DOHH2 (cell line): ENCODE results near the gene SPCS2.
A peak's percentile ranks its signal among the peaks of the same experiment; 100 is the strongest.

Experiments
- H3F3A ChIP-seq: fragments of 200-600 bp; sonication (generic), shearing (Covaris generic); 2 replicates; pipeline ENCODE4 v1.6.0; 2016; ENCODE audit warnings: antibody characterized with exemption, mild to moderate bottlenecking; ENCODE audit not compliant: control insufficient read depth, insufficient read depth
- H3K27ac ChIP-seq: fragments of 200-600 bp; sonication (generic); 2 replicates; pipeline ENCODE4 v1.5.1; 2014; ENCODE audit warnings: low read depth, mild to moderate bottlenecking, low read length, moderate library complexity
- H3K27me3 ChIP-seq: fragments of 200-600 bp; sonication (generic); 2 replicates; pipeline ENCODE4 v1.6.1; 2014; ENCODE audit warnings: mild to moderate bottlenecking, low read length, mixed read lengths; ENCODE audit not compliant: control insufficient read depth
- H3K36me3 ChIP-seq: fragments of 200-600 bp; sonication (generic); 2 replicates; pipeline ENCODE4 v1.6.1; 2014; ENCODE audit warnings: mild to moderate bottlenecking, low read length, moderate library complexity, mixed read lengths; ENCODE audit not compliant: control insufficient read depth
- H3K4me1 ChIP-seq: fragments of 200-600 bp; sonication (generic); 2 replicates; pipeline ENCODE4 v1.6.1; 2014; ENCODE audit warnings: mild to moderate bottlenecking, low read length, mixed read lengths; ENCODE audit not compliant: control insufficient read depth
- H3K4me2 ChIP-seq: fragments of 200-600 bp; sonication (generic); 2 replicates; pipeline ENCODE4 v1.6.0; 2014; ENCODE audit warnings: mild to moderate bottlenecking, low read length, moderate library complexity
- H3K4me3 ChIP-seq: fragments of 200-600 bp; sonication (generic); 2 replicates; pipeline ENCODE4 v1.5.1; 2014; ENCODE audit warnings: mild to moderate bottlenecking, low read length, mixed read lengths
- H3K79me2 ChIP-seq: fragments of 200-600 bp; sonication (generic); 2 replicates; pipeline ENCODE4 v1.6.1; 2014; ENCODE audit warnings: mild to moderate bottlenecking, low read length, mixed read lengths; ENCODE audit not compliant: control insufficient read depth
- H3K9me2 ChIP-seq: fragments of 200-600 bp; sonication (generic); replicated peaks from 2 replicates; pipeline ENCODE4 v1.6.1; 2014; ENCODE audit warnings: mild to moderate bottlenecking, low read length, mixed read lengths; ENCODE audit not compliant: control insufficient read depth
- H3K9me3 ChIP-seq: fragments of 200-600 bp; sonication (generic); 2 replicates; pipeline ENCODE4 v1.6.1; 2014; ENCODE audit warnings: antibody characterized with exemption, low read length, mixed read lengths; ENCODE audit not compliant: control insufficient read depth, insufficient read depth
- H4K20me1 ChIP-seq: fragments of 200-600 bp; sonication (generic); 2 replicates; pipeline ENCODE4 v1.6.0; 2014; ENCODE audit warnings: low read depth, mild to moderate bottlenecking, antibody characterized with exemption, low read length, moderate library complexity; ENCODE audit not compliant: control insufficient read depth, insufficient read depth
- EZH2phosphoT487 ChIP-seq: fragments of 200-600 bp; sonication (generic); IDR thresholded peaks from 2 replicates; pipeline ENCODE4 v1.6.1; 2017; ENCODE audit warnings: borderline replicate concordance, mild to moderate bottlenecking, antibody characterized with exemption, low read length, moderate library complexity, mixed read lengths
- TF ChIP-seq, protein P1 (sequence below): fragments of 200-600 bp; sonication (generic); IDR thresholded peaks from one replicate; pipeline ENCODE4 v1.5.1; 2014; ENCODE audit warnings: antibody characterized with exemption, mild to moderate bottlenecking, low read depth, low read length; ENCODE audit not compliant: poor library complexity, severe bottlenecking

The SPCS2 gene

DNA sequence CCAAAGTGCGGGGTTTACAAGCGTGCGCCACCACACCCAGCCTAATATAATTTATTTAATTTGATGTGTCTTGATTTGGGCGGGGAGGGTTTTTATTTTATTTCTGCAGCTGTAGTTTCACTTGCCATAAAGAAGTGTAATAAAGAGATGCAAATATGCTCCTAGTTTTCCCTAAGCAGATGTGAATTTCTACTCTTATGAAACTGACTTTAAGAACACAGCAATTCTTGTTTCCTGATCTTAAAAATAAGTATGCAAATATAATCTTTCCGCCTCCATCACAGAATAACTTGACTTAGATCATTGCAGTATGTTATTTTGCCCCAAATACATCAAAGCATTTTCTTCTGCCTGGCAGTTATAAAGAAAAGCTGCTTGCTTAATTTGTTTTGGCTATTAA lies 4.4 kb downstream of the SPCS2 start:
- H4K20me1 ChIP-seq: peaks cover 53% of the 10 kb centered on the region
- H3K9me3 ChIP-seq: no peaks in the 10 kb centered on the region
- peaks cover 78% of the 10 kb centered on the region for H3K36me3 ChIP-seq
- no peaks in the 10 kb centered on the region for H3K27me3 ChIP-seq
- TF ChIP-seq, protein P1, sequence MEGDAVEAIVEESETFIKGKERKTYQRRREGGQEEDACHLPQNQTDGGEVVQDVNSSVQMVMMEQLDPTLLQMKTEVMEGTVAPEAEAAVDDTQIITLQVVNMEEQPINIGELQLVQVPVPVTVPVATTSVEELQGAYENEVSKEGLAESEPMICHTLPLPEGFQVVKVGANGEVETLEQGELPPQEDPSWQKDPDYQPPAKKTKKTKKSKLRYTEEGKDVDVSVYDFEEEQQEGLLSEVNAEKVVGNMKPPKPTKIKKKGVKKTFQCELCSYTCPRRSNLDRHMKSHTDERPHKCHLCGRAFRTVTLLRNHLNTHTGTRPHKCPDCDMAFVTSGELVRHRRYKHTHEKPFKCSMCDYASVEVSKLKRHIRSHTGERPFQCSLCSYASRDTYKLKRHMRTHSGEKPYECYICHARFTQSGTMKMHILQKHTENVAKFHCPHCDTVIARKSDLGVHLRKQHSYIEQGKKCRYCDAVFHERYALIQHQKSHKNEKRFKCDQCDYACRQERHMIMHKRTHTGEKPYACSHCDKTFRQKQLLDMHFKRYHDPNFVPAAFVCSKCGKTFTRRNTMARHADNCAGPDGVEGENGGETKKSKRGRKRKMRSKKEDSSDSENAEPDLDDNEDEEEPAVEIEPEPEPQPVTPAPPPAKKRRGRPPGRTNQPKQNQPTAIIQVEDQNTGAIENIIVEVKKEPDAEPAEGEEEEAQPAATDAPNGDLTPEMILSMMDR: no peak
- no peak for TF ChIP-seq EZH2phosphoT487
- peaks cover 99% of the 10 kb centered on the region for H3K79me2 ChIP-seq
- H3K4me1 ChIP-seq: peaks cover 68% of the 10 kb centered on the region
- peak overlapping the region; percentile 72 for H3K4me2 ChIP-seq
- H3K9me2 ChIP-seq: no peaks in the 10 kb centered on the region
- H3K27ac ChIP-seq: peak overlapping the region; percentile 84
- H3F3A ChIP-seq: peaks cover 16% of the 10 kb centered on the region
- H3K4me3 ChIP-seq: peak overlapping the region; percentile 63

DNA sequence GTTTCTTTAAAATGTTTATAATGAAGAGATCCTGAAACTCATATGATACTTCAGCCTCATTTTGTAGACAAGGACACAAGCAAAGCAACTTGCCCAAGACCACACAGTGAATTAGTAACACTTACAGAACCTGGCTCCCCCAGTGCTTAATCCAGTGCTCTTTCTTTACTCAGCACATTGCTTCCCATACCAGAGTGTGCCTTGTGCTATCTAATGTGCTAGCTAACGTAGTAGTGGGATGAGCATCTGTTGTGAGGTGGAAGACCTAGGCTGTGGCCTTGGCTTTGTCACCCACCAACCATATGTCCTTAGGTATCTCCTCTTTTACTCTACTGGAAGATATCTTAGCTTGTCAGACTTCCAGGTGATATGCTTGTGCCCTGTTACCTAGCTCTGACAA lies 5.1 kb downstream of the SPCS2 start:
- H3K9me2 ChIP-seq: no peaks in the 10 kb centered on the region

DNA sequence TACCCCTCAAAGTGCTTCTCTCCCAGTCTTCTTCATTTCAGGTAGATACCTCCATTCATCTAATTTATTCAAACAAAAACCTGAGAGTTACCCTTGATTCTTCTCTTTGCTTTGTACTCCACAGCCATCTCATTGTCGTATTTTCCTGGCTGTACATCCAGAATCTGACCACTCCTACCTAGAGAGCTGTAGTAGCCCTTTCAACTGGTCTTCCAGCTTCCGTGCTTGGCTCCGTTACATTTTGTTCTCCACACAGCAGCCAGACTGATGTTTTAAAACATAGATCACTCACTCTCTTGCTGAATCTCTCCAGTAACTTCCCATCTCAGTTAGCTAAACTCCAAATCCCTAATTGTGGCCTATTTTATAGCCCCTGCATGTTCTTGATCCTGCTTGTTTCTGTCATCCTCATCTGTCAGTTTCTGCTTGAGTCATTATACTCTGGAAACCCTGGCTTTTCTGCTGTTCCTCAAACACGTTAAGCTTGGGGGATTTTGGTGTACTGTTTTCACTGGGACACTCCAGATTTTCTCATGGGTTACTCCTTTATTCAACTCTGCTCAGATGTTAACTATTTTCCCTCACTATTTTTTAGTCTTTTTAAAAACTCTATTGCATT lies 7.4 kb downstream of the SPCS2 start:
- Histone ChIP-seq H3K36me3 (peaks cover 84% of the 10 kb centered on the region), H3K4me2 (no peak overlapping the region), H3K79me2 (peaks cover 100% of the 10 kb centered on the region), H3K4me1 (peaks cover 77% of the 10 kb centered on the region), H3F3A (peaks cover 9% of the 10 kb centered on the region), H3K27me3 (no peaks in the 10 kb centered on the region), H3K27ac (no peak overlapping the region), H3K4me3 (no peak overlapping the region), H3K9me3 (no peaks in the 10 kb centered on the region), H4K20me1 (peaks cover 54% of the 10 kb centered on the region), H3K9me2 (no peaks in the 10 kb centered on the region)
- TF ChIP-seq, protein P1: no peak
- TF ChIP-seq EZH2phosphoT487: no peak

More for the DNA sequence above, 5.1 kb downstream of the SPCS2 start:
- TF ChIP-seq EZH2phosphoT487: no peak
- TF ChIP-seq, protein P1: no peak
- H3K4me3 ChIP-seq: peak overlapping the region; percentile 63
- H3K79me2 ChIP-seq: peaks cover 100% of the 10 kb centered on the region
- H3K4me2 ChIP-seq: peak overlapping the region; percentile 72
- H3K36me3 ChIP-seq: peaks cover 85% of the 10 kb centered on the region
- peaks cover 16% of the 10 kb centered on the region for H3F3A ChIP-seq
- peaks cover 58% of the 10 kb centered on the region for H4K20me1 ChIP-seq
- no peaks in the 10 kb centered on the region for H3K27me3 ChIP-seq
- peak overlapping the region; percentile 84 for H3K27ac ChIP-seq
- H3K4me1 ChIP-seq: peaks cover 72% of the 10 kb centered on the region
- H3K9me3 ChIP-seq: no peaks in the 10 kb centered on the region
